ENCODE measurements around the gene TRIM38. TPM values are rescaled to one million over a fixed set of nuclear protein-coding genes. Genes with fewer than 3 reads are reported as not detected.

Gene TRIM38
- total RNA-seq, 1 experiment from 2014 or later: 0.70 TPM

DNA sequence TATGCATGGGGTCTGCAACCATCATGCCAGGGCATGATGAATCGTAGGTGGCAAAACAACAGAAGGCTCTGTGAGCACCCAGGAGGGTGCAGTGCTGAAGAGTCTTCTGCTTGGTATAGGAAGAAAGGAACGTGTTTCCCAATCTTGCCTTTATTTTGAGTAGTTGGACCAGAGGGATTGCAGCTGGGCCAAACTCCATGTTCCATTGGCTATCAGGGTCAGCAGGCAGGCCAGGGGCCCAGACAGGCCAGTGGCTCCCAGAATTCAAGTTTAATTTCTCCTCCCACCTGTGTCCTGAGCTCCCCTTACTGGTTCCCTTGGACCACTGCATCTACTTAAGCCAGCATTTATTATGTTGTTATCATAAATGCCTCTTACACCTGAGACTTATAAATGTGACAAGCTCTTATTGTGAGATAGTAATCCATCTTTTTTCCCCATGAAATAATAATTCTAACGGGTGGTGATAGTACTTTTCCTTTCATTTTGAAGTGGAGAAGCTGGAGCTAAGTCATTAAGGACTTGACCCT, 918 bp upstream of the TRIM38 start:
- H3K4me3 Mint-ChIP-seq (ENCODE audit: unreplicated experiment): no peak overlapping the region

DNA sequence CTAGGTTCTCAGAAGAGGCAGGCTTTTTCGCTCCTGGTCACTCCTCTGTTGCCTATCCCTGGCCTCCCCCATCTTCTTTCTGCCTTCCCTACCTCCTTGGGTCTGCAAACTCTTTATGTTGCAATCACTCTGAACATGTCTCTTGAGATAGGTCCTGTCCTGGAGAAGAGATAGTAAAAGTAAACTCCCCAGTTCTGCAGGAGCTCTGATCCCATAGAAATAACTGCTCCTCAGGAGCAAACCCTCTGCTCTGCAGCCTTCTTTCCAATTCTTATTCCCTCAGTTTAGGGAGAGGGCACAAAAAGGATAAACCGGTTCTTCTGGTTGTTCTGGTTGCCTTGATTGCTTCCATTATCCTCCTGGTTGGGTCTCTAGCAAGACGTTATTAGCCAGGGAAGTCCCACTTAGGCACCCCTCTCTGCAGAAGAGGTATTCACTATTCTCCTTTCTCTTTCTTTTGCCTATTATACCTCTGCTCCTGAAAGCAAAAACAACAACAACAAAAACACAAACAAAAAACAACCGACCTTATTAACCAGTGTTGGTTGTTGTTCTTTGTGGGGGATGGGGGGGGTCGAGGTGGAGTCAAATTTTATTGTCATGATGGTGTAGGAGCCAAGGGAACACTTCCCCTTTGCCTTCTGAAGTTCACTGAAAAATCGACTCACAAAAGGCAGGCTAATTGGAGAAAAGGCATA, 973 bp downstream of the TRIM38 start:
- peak in 1 of 2 experiments; percentile 17 for DNase-seq
- BruUV-seq (replicated peaks): TSS peak; percentile 59
- POLR2A ChIA-PET: no interaction called here
- H3K36me3 Mint-ChIP-seq (ENCODE audit: insufficient read depth, unreplicated experiment): no peaks in the 10 kb centered on the region
- H3K27me3 Mint-ChIP-seq (ENCODE audit: insufficient read depth, unreplicated experiment): no peaks in the 10 kb centered on the region
- peaks cover 17% of the 10 kb centered on the region for H3K4me1 Mint-ChIP-seq (ENCODE audit: low read depth, unreplicated experiment)
- peaks cover 3% of the 10 kb centered on the region; the same call in 1 of the 2 replicates for H3K9me3 ChIP-seq
- peaks cover 5% of the 10 kb centered on the region; the same call in 1 of the 2 replicates for H3K4me1 ChIP-seq
- no peaks in the 10 kb centered on the region for H3K36me3 ChIP-seq (ENCODE audit: control insufficient read depth, insufficient read depth, low read length)
- H3K9me3 Mint-ChIP-seq (ENCODE audit: unreplicated experiment): peaks cover 25% of the 10 kb centered on the region
- intact Hi-C loops (cut with micrococcal nuclease; ENCODE audit: unreplicated experiment): no loop called here
- no peaks in the 10 kb centered on the region for H3K27me3 ChIP-seq (replicated peaks; ENCODE audit: control insufficient read depth, insufficient read depth, low read length)
- no peak overlapping the region for H3K4me3 ChIP-seq (ENCODE audit: low read depth, low read length)
- CTCF ChIA-PET: no interaction called here
- H3K4me3 Mint-ChIP-seq (ENCODE audit: unreplicated experiment): peak overlapping the region; percentile 64
- TF ChIP-seq, protein P1, sequence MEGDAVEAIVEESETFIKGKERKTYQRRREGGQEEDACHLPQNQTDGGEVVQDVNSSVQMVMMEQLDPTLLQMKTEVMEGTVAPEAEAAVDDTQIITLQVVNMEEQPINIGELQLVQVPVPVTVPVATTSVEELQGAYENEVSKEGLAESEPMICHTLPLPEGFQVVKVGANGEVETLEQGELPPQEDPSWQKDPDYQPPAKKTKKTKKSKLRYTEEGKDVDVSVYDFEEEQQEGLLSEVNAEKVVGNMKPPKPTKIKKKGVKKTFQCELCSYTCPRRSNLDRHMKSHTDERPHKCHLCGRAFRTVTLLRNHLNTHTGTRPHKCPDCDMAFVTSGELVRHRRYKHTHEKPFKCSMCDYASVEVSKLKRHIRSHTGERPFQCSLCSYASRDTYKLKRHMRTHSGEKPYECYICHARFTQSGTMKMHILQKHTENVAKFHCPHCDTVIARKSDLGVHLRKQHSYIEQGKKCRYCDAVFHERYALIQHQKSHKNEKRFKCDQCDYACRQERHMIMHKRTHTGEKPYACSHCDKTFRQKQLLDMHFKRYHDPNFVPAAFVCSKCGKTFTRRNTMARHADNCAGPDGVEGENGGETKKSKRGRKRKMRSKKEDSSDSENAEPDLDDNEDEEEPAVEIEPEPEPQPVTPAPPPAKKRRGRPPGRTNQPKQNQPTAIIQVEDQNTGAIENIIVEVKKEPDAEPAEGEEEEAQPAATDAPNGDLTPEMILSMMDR (IDR thresholded peaks at IDR 0.05; ENCODE audit: insufficient read depth in 1 of 2, low read depth in 1 of 2, low read length in 1 of 2, severe bottlenecking in 1 of 2, unreplicated experiment in 1 of 2): no peak
- no peak overlapping the region for H3K27ac Mint-ChIP-seq (ENCODE audit: unreplicated experiment)

More for the DNA sequence above, 918 bp upstream of the TRIM38 start:
- BruUV-seq (replicated peaks): no TSS peak
- intact Hi-C loops (cut with micrococcal nuclease; ENCODE audit: unreplicated experiment): no loop called here
- peaks cover 17% of the 10 kb centered on the region for H3K4me1 Mint-ChIP-seq (ENCODE audit: low read depth, unreplicated experiment)
- H3K27me3 Mint-ChIP-seq (ENCODE audit: insufficient read depth, unreplicated experiment): no peaks in the 10 kb centered on the region
- H3K36me3 Mint-ChIP-seq (ENCODE audit: insufficient read depth, unreplicated experiment): no peaks in the 10 kb centered on the region
- Histone ChIP-seq H3K4me3 (ENCODE audit: low read depth, low read length) (no peak overlapping the region), H3K9me3 (peaks cover 5% of the 10 kb centered on the region; the same call in 1 of the 2 replicates), H3K36me3 (ENCODE audit: control insufficient read depth, insufficient read depth, low read length) (no peaks in the 10 kb centered on the region), H3K4me1 (peaks cover 11% of the 10 kb centered on the region; the same call in 1 of the 2 replicates), H3K27me3 (replicated peaks; ENCODE audit: control insufficient read depth, insufficient read depth, low read length) (no peaks in the 10 kb centered on the region)
- peaks cover 29% of the 10 kb centered on the region for H3K9me3 Mint-ChIP-seq (ENCODE audit: unreplicated experiment)
- TF ChIP-seq, protein P1 (IDR thresholded peaks at IDR 0.05; ENCODE audit: insufficient read depth in 1 of 2, low read depth in 1 of 2, low read length in 1 of 2, severe bottlenecking in 1 of 2, unreplicated experiment in 1 of 2): no peak
- ChIA-PET CTCF (no interaction called here), POLR2A (no interaction called here)
- DNase-seq: no peak
- no peak overlapping the region for H3K27ac Mint-ChIP-seq (ENCODE audit: unreplicated experiment)

DNA sequence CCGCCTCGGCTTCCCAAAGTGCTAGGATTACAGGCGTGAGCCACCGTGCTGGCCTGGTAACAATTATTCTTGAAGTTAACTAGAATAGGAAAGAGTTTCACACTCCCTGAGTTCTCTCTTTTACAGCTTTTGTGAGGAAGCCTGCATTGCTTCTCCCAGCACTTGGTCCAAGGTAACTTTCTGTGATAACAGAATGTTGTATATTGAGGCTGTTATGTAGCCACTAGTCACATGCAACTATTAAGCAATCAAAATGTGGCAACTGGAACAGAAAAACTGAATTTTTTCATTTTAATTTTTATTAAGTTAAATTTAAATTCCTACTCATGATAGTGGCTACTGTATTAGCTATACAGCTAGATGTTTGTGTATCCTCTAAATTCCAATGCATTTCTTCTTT, 2.5 kb downstream of the TRIM38 start:
- H3K36me3 ChIP-seq (ENCODE audit: control insufficient read depth, insufficient read depth, low read length): no peaks in the 10 kb centered on the region
- DNase-seq: no peak
- no peaks in the 10 kb centered on the region for H3K27me3 ChIP-seq (replicated peaks; ENCODE audit: control insufficient read depth, insufficient read depth, low read length)
- intact Hi-C loops (cut with micrococcal nuclease; ENCODE audit: unreplicated experiment): no loop called here
- CTCF ChIA-PET: interaction anchor here (1.3 kb wide), 1 partner anchor 28 kb away, joined by 3 read pairs; no protein-coding TSS in a partner anchor
- Mint-ChIP-seq H3K4me1 (ENCODE audit: low read depth, unreplicated experiment) (peaks cover 17% of the 10 kb centered on the region), H3K36me3 (ENCODE audit: insufficient read depth, unreplicated experiment) (no peaks in the 10 kb centered on the region), H3K27ac (ENCODE audit: unreplicated experiment) (no peak overlapping the region), H3K9me3 (ENCODE audit: unreplicated experiment) (peaks cover 11% of the 10 kb centered on the region), H3K27me3 (ENCODE audit: insufficient read depth, unreplicated experiment) (no peaks in the 10 kb centered on the region), H3K4me3 (ENCODE audit: unreplicated experiment) (no peak overlapping the region)
- H3K9me3 ChIP-seq: no peaks in the 10 kb centered on the region
- BruUV-seq (replicated peaks): no TSS peak
- POLR2A ChIA-PET: no interaction called here
- TF ChIP-seq, protein P1 (IDR thresholded peaks at IDR 0.05; ENCODE audit: insufficient read depth in 1 of 2, low read depth in 1 of 2, low read length in 1 of 2, severe bottlenecking in 1 of 2, unreplicated experiment in 1 of 2): no peak
- peaks cover 5% of the 10 kb centered on the region; the same call in 1 of the 2 replicates for H3K4me1 ChIP-seq
- no peak overlapping the region for H3K4me3 ChIP-seq (ENCODE audit: low read depth, low read length)
